Natural killer cell treated with Interleukin-12 subunit alpha and Interleukin-12 subunit beta and Interleukin-15 and Interleukin-18, amount 100 ng/mL, for 72 hours (primary cell): Measurements from ENCODE around the gene ENPP6. TPM values are rescaled to one million over a fixed set of nuclear protein-coding genes. Genes with fewer than 3 reads are reported as not detected.

Experiments used
- ATAC-seq, 2 donors: fragments of 150-1000 bp; cut with Tn5 transposase in 1 of 2; sonication (Bioruptor Pico), chemical (Tn5 transposase) in 1 of 2; 2 replicates each; pipeline ENCODE4 v1.10.0; 2021
- DNase-seq: peaks from one replicate; pipeline ENCODE4 v3.0.0; 2022; ENCODE audit warnings: low spot score
- H3K27ac Mint-ChIP-seq, 2 donors: 1 replicate in 1 of 2; 2 replicates in 1 of 2; pipeline ENCODE4 v1.8.0; 2022; ENCODE audit warnings: mixed read lengths in 2 of 2, mild to moderate bottlenecking in 1 of 2, moderate library complexity in 1 of 2
- H3K27me3 Mint-ChIP-seq, 2 donors: 1 replicate in 1 of 2; 2 replicates in 1 of 2; pipeline ENCODE4 v1.8.0; 2022; ENCODE audit warnings: mixed read lengths in 2 of 2
- H3K36me3 Mint-ChIP-seq: one replicate; pipeline ENCODE4 v1.8.0; 2022; ENCODE audit warnings: mixed read lengths
- H3K4me1 Mint-ChIP-seq, 2 donors: 1 replicate in 1 of 2; 2 replicates in 1 of 2; pipeline ENCODE4 v1.8.0; 2022; ENCODE audit warnings: low read depth in 2 of 2, mixed read lengths in 2 of 2, mild to moderate bottlenecking in 1 of 2
- H3K4me3 Mint-ChIP-seq: one replicate; pipeline ENCODE4 v1.8.0; 2022; ENCODE audit warnings: mixed read lengths
- H3K9me3 Mint-ChIP-seq: 2 replicates; pipeline ENCODE4 v1.8.0; 2022; ENCODE audit warnings: mixed read lengths
- total RNA-seq, 2 donors: library from RNA; stranded (reverse); gene quantifications; one replicate each; pipeline ENCODE4 v1.2.3, GENCODE V29; 2022

Gene ENPP6
- 1 to 10 TPM; 1.4 to 5.8 TPM for total RNA-seq

DNA sequence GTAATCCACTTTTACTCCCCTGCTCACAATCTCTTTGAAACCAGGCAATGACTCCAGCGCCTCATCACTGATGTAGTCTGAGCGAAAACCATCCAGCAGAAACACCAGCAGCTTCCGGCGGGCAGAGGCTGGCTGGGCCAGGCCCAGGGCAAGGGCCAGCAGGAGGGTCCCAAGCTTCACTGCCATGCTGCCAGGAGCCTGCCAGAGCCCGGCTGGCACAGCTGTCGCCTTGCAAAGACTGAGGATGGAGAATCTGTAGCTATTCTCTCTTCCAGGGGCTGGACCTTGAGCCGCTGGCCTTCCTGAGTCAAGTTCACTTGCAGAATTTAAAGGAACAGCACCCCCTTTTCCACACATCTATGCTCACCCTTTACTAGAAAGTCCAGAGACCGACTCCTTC lies at the start of gene ENPP6:
ENPP6 (minus strand) TSS at position 240 of the 400 bp plus-strand sequence; CDS start at position 186, 54 bp downstream.
- H3K36me3 Mint-ChIP-seq = peaks cover 6% of the 10 kb centered on the region
- no peak for DNase-seq
- peaks cover 0 to 4% of the 10 kb centered on the region in 2 donors for H3K4me1 Mint-ChIP-seq
- no peak within 1 kb of the TSS for H3K4me3 Mint-ChIP-seq
- no peaks in the 10 kb centered on the region for H3K9me3 Mint-ChIP-seq
- H3K27ac Mint-ChIP-seq = no peak within 1 kb of the TSS
- ATAC-seq = no peak
- H3K27me3 Mint-ChIP-seq = peaks cover 20 to 32% of the 10 kb centered on the region in 2 donors

DNA sequence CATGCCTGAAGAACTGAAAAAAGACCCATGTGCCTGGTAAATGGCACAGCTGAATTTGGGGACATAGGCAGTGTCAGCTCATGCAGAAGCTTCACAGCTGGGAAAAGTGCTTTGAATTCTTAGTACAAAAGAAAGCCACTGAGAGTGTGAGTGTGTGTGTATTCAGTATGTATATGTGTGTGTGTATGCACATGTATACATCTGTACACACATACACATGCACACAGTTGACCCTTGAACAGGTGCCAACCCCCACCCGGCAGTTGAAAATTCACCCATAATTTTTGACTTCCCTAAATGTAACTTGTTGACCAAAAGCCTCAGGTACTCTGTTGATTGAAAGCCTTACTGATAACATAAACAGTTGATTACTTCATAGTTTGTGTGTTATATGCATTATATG lies 49.5 kb upstream of the ENPP6 start:
- H3K27me3 Mint-ChIP-seq = no peaks in the 10 kb centered on the region
- H3K4me3 Mint-ChIP-seq = peak overlapping the region; percentile 86
- H3K36me3 Mint-ChIP-seq = no peaks in the 10 kb centered on the region
- peaks cover 3% of the 10 kb centered on the region for H3K9me3 Mint-ChIP-seq
- peaks cover 45 to 62% of the 10 kb centered on the region in 2 donors for H3K4me1 Mint-ChIP-seq
- ATAC-seq (no peak), DNase-seq (no peak)
- peak overlapping the region; percentile 93 to 96 for H3K27ac Mint-ChIP-seq

DNA sequence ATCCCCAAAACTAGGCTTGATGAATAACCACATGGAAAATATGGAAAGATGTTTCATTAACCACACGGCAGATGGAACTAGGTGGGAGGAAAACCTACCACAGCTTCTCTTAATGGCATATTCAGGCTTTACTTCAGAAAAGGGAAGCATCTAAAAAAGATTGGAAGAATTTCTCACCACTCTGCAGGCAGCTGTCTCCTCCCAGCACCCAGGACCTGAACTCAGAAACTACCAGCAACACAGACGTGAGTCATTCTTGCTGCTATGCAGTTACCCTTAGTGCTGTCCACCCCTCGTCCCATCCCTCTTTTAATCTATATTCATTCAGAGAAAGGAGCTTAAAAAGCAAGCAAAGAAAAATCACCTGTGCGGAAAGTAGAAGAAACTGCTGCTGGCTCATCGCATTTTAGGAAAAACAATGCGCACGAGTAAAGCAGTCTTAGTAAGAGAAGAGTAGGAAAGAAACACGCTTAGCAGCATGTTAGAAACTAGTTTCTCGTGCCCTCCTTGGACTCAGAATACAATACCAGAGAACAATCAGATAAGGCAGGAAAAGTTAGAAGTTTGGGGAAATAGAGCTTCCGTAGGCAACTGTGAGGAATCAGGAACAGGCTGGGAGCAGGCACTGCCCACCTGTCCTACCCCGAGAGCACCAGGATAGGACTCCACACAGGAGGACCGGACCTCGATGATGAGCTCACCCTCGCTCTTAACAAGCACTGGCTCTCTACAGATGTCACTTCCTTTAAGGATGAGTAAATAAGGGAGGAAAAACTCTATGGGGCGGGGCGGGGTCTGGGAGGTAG lies 48.1 kb upstream of the ENPP6 start:
- DNase-seq (no peak), ATAC-seq (no peak)
- no peaks in the 10 kb centered on the region for H3K36me3 Mint-ChIP-seq
- H3K27me3 Mint-ChIP-seq = no peaks in the 10 kb centered on the region
- peaks cover 3% of the 10 kb centered on the region for H3K9me3 Mint-ChIP-seq
- H3K4me3 Mint-ChIP-seq = peak overlapping the region; percentile 61
- H3K4me1 Mint-ChIP-seq = peaks cover 44 to 59% of the 10 kb centered on the region in 2 donors
- peak overlapping the region; percentile 81 to 96 for H3K27ac Mint-ChIP-seq

DNA sequence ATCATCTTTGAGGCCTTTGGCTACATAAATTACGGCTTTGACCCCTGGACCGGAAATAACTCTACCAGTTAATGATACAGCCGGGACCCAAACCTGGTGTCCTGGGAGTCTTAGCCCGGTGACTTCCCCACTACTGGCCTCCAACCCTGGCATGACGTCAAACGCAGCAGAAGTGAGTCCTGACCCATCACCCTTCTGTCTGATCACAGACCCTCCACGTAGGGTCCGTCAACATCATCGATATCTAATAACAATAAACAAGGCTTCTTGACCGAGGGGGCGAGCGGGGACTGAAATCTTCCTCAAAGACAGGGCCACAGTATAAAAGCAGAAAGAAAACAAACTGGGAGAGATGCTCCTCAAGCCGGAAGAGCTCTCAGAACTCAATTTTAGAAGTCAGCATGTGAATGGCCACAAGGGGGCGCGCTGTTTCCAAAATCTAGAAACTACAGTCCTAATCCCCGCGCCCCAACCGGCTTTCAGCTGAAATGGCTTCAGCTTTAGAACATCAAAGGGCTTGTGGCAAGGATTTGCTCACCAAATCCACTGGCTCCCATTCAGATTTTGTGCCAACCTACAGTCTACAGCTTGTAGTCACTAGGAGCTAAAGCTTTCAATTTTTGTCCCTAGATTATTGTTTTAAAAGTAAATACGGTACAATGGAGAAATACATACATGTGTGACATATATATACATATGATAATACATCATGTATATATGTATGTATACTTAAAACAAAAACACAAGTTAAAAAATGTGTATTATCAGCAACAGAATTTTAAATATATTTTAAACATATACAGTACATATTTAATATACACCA lies 46.4 kb upstream of the ENPP6 start:
- Mint-ChIP-seq H3K27ac (peak overlapping the region; percentile 66 to 73), H3K36me3 (no peaks in the 10 kb centered on the region), H3K9me3 (no peaks in the 10 kb centered on the region), H3K4me1 (peaks cover 31 to 42% of the 10 kb centered on the region in 2 donors), H3K27me3 (peaks cover 0 to 2% of the 10 kb centered on the region in 2 donors), H3K4me3 (peak overlapping the region; percentile 19)
- ATAC-seq (peak; percentile 58 to 67), DNase-seq (peak; percentile 91)

DNA sequence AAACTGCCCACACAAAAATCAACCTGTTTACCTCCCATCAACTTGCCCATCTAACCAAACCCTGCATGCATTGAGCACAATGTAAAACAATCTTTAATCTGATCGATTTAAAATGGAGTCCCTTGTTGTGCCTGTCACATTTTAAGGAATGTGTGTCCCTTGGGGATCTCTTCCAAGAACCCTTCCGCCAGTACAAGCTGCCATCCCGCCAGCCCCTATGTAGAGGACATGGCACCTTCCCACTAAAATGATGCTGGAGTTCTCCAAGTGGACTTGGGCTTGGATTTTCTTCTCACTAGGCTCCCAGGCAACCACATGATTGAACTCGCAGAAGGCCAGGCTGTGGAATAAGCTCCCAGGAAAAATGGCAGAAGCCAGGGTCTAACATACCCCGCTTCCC lies 45.8 kb upstream of the ENPP6 start:
- Mint-ChIP-seq H3K27me3 (peaks cover 0 to 2% of the 10 kb centered on the region in 2 donors), H3K9me3 (no peaks in the 10 kb centered on the region), H3K4me3 (no peak overlapping the region), H3K4me1 (peaks cover 28 to 36% of the 10 kb centered on the region in 2 donors), H3K27ac (peak overlapping the region; percentile 66 to 73), H3K36me3 (no peaks in the 10 kb centered on the region)
- DNase-seq (no peak), ATAC-seq (no peak)

DNA sequence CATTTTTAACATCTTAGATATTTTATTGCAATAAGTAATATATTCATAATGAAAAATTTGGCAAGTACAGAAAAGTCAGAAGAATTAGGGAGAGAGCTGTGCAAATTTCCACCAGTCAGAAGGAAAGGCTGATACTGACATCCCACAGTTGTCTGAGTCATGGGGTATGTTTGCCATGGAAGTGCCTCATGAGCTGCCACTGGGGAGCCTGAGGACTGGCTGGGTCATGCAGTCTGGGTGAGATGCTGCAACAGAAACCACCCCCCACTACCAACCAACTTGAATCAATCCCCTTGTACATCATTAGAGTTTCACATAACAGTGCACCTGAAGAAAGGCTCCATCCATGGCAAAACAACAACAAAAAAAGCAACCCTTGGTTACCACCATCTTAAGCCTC lies 45.2 kb upstream of the ENPP6 start:
- Mint-ChIP-seq H3K27me3 (peaks cover 0 to 2% of the 10 kb centered on the region in 2 donors), H3K4me3 (no peak overlapping the region), H3K9me3 (no peaks in the 10 kb centered on the region), H3K4me1 (peaks cover 26 to 30% of the 10 kb centered on the region in 2 donors), H3K27ac (peak overlapping the region in 1 of 2 donors; percentile 73), H3K36me3 (no peaks in the 10 kb centered on the region)
- no peak for DNase-seq
- no peak for ATAC-seq

DNA sequence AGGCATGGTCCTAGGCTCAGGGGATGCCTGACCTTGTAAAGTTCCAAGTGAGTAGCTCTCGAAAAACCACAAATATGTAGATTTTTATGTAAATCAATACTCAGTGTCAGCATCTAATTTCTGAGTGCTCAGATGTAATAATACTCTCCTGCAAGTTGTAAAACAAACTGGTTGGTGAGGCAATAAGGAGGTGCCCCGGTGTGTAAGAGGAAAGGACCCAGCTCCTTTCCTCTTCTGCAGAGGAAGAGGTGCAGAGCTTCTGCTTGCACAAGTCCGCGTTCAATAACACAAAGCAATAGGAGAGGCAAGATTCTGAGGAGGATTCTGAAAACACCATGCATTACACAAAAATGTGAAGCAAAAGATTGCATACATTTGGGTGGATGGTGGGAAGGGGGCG lies 43.6 kb upstream of the ENPP6 start:
- H3K27me3 Mint-ChIP-seq = peaks cover 0 to 2% of the 10 kb centered on the region in 2 donors
- DNase-seq (no peak), ATAC-seq (no peak)
- H3K27ac Mint-ChIP-seq = no peak overlapping the region
- H3K36me3 Mint-ChIP-seq = no peaks in the 10 kb centered on the region
- H3K4me1 Mint-ChIP-seq = peaks cover 19 to 20% of the 10 kb centered on the region in 2 donors
- no peak overlapping the region for H3K4me3 Mint-ChIP-seq
- no peaks in the 10 kb centered on the region for H3K9me3 Mint-ChIP-seq

DNA sequence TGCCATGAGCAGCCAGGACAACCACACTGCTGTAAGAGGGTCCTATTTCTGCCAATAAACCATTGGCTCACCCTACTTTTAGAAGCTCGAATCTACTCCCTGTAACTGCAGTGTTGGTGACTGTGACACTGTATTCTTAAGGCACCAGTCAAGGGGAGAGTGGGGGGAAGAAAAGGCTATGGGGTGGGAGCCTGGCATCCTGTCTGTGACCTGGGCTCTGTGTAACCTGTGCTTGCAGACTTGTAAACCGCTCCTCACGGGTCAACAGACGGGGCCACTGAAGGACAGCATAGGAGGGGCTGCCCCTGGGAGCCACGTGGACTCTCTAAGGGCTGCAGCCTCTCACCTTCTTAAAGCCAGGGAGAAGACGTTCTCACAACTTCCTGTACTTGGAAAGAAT lies 42.2 kb upstream of the ENPP6 start:
- H3K9me3 Mint-ChIP-seq = no peaks in the 10 kb centered on the region
- DNase-seq (no peak), ATAC-seq (no peak)
- peaks cover 0 to 2% of the 10 kb centered on the region in 2 donors for H3K27me3 Mint-ChIP-seq
- H3K4me1 Mint-ChIP-seq = peaks cover 7 to 11% of the 10 kb centered on the region in 2 donors
- H3K4me3 Mint-ChIP-seq = no peak overlapping the region
- H3K27ac Mint-ChIP-seq = no peak overlapping the region
- no peaks in the 10 kb centered on the region for H3K36me3 Mint-ChIP-seq

DNA sequence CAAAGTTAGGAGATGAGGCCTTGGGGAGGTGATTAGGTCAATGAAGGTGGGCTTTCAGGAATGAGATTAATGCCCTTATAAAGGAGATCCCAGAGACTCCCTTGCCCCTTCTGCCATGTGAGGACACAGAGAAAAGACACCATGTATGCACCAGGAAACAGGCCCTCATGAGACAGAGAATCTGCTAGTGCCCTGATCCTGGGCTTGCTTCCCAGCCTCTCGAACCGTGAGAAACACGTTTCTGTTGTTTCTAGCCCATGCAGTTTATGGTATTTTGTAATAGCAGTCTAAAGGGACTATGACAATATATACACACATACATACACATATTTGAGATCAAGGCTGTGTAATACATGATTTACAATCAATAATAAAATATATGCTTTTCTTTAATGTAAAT lies 41.4 kb upstream of the ENPP6 start:
- no peaks in the 10 kb centered on the region for H3K36me3 Mint-ChIP-seq
- no peak overlapping the region for H3K27ac Mint-ChIP-seq
- no peak for ATAC-seq
- no peak for DNase-seq
- H3K4me1 Mint-ChIP-seq = peaks cover 4 to 8% of the 10 kb centered on the region in 2 donors
- H3K9me3 Mint-ChIP-seq = no peaks in the 10 kb centered on the region
- no peak overlapping the region for H3K4me3 Mint-ChIP-seq
- H3K27me3 Mint-ChIP-seq = peaks cover 0 to 2% of the 10 kb centered on the region in 2 donors

DNA sequence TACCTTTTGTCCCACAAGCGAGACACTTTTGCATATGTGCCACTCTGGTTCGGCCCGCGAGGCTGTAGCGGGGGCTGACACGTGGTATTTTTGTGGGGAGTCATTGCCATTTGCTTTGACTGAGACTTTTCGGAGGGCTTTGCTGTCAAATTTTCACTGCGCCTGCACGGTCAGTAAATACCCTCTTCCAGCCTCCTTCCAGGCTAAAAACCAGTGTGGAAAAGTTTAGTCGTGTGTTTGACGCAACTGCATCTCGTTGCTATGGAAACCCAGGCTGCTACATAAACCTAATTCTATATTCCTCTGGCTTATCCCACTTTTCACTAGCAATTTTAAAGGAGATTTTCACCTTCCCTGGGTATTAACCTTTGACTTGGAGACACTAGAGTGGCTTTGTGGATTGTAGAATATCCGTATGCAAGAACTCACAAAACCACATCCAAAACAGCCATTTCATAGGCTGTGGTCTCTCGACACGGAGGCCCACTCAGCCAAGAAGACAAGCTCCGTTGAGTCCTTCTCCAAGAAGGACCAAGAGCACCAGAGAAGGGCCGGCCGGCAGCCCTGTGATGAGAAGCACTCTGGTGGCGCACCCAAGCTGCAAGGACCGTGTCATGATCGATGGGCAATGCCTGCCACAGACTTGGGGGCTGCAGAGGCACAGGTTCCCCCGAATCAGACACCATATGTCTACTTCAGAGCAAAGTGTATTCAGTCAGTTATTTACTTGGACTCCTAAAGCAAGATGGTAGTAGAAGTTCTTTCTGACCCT lies 38.4 kb upstream of the ENPP6 start:
- H3K27ac Mint-ChIP-seq = peak overlapping the region in 1 of 2 donors; percentile 13
- no peak overlapping the region for H3K4me3 Mint-ChIP-seq
- H3K9me3 Mint-ChIP-seq = no peaks in the 10 kb centered on the region
- no peak for DNase-seq
- H3K27me3 Mint-ChIP-seq = peaks cover 0 to 3% of the 10 kb centered on the region in 2 donors
- no peak for ATAC-seq
- H3K4me1 Mint-ChIP-seq = peaks cover 7 to 8% of the 10 kb centered on the region in 2 donors
- no peaks in the 10 kb centered on the region for H3K36me3 Mint-ChIP-seq

DNA sequence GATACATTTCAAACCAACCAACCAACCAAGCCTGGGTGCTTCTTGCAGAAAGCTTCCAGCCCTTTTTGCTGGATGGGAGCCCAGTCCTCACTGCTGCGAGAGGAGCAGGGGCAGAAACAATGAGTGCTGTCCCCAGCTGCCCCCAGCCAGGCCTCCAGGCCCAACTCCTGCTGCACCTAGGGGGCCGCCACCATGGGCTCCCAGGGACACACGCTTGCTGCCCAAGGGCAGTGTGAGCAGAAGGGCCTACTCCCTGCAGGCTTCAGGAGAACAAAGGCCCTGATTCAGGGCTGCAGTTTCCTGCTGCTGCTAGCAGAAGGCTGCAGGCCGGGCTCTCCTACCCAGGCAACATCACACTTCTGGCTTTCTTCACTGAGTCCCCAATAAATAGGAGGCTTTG lies 37.7 kb upstream of the ENPP6 start:
- DNase-seq (no peak), ATAC-seq (no peak)
- no peak overlapping the region for H3K27ac Mint-ChIP-seq
- peaks cover 11 to 12% of the 10 kb centered on the region in 2 donors for H3K4me1 Mint-ChIP-seq
- peaks cover 0 to 6% of the 10 kb centered on the region in 2 donors for H3K27me3 Mint-ChIP-seq
- H3K9me3 Mint-ChIP-seq = no peaks in the 10 kb centered on the region
- no peaks in the 10 kb centered on the region for H3K36me3 Mint-ChIP-seq
- H3K4me3 Mint-ChIP-seq = no peak overlapping the region

DNA sequence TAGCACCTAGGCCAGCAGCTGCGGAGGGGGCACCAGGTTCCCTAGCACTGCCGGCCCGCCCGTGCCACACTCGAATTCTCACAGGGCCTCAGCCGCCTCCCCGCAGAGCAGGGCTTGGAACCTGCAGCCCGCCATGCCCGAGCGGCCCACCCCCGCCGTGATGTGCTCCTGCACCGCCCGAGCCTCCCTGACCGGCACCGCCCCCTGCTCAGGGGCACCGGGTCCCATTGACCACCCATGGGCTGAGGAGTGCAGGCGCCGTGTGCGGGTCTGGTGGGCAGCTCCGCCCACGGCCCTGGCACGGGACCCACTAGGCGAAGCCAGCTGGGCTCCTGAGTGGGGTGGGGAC lies 35.4 kb upstream of the ENPP6 start:
- peaks cover 3 to 4% of the 10 kb centered on the region in 2 donors for H3K27me3 Mint-ChIP-seq

More for the DNA sequence above, 35.4 kb upstream of the ENPP6 start:
- no peak for DNase-seq
- H3K27ac Mint-ChIP-seq = no peak overlapping the region
- no peaks in the 10 kb centered on the region for H3K36me3 Mint-ChIP-seq
- peaks cover 15 to 16% of the 10 kb centered on the region in 2 donors for H3K4me1 Mint-ChIP-seq
- ATAC-seq = no peak
- H3K9me3 Mint-ChIP-seq = no peaks in the 10 kb centered on the region
- H3K4me3 Mint-ChIP-seq = no peak overlapping the region
